OCI-LY7 (cell line): ENCODE measurements around the gene FAM53C. TPM values are rescaled to one million over a fixed set of nuclear protein-coding genes. Genes with fewer than 3 reads are reported as not detected.

Experiments used
- BruUV-seq: library from RNA; stranded (reverse); fragments of 400-500 nt; replicated peaks from 2 replicates; lab custom pipeline; 2021; lab: Mats Ljungman, UMichigan
- CTCF ChIA-PET: fragments of 300-600 bp; sonication (Branson Sonifier 250); formaldehyde crosslinking; loops from one replicate; lab custom pipeline; 2022; ENCODE audit warnings: antibody characterized with exemption; ENCODE audit not compliant: unreplicated experiment; lab: Charles Lee
- POLR2A ChIA-PET: fragments of 300-600 bp; sonication (Branson Sonifier 250); formaldehyde crosslinking; loops from one replicate; lab custom pipeline; 2022; ENCODE audit warnings: antibody characterized with exemption; lab: Charles Lee
- DNase-seq: peaks from one replicate; pipeline ENCODE4 v3.0.0-alpha.2; 2015; ENCODE audit warnings: low spot score
- H2AFZ ChIP-seq: fragments of 200-600 bp; sonication (generic), shearing (Covaris generic); 2 replicates; pipeline ENCODE4 v1.6.1; 2014; ENCODE audit warnings: mild to moderate bottlenecking, antibody characterized with exemption, low read length, moderate library complexity
- H3K27ac ChIP-seq: fragments of 200-600 bp; sonication (generic); 2 replicates; pipeline ENCODE4 v1.5.1; 2014; ENCODE audit warnings: mixed run types, low read depth, mild to moderate bottlenecking, moderate library complexity, low read length, inconsistent platforms; ENCODE audit not compliant: poor library complexity, severe bottlenecking
- H3K36me3 ChIP-seq: fragments of 200-600 bp; sonication (generic); 2 replicates; pipeline ENCODE4 v1.6.1; 2014; ENCODE audit warnings: mild to moderate bottlenecking, antibody characterized with exemption, low read length, moderate library complexity, mixed read lengths; ENCODE audit not compliant: insufficient read depth
- H3K4me1 ChIP-seq: fragments of 200-600 bp; sonication (generic); 2 replicates; pipeline ENCODE4 v1.5.1; 2014; ENCODE audit warnings: mild to moderate bottlenecking, low read length; ENCODE audit not compliant: insufficient read depth, poor library complexity, severe bottlenecking
- H3K4me2 ChIP-seq: fragments of 200-600 bp; sonication (generic); 2 replicates; pipeline ENCODE4 v1.6.1; 2014; ENCODE audit warnings: mild to moderate bottlenecking, low read length
- H3K4me3 ChIP-seq: fragments of 200-600 bp; sonication (generic); 2 replicates; pipeline ENCODE4 v1.5.1; 2014; ENCODE audit warnings: mild to moderate bottlenecking, low read depth, low read length; ENCODE audit not compliant: poor library complexity, severe bottlenecking
- H3K79me2 ChIP-seq: fragments of 200-600 bp; sonication (generic); 2 replicates; pipeline ENCODE4 v1.6.1; 2016; ENCODE audit warnings: low read depth, mild to moderate bottlenecking, low read length, moderate library complexity, mixed read lengths; ENCODE audit not compliant: insufficient read depth
- H3K9me2 ChIP-seq: fragments of 200-600 bp; sonication (generic); 2 replicates; pipeline ENCODE4 v1.6.1; 2016; ENCODE audit warnings: mild to moderate bottlenecking, low read length, mixed read lengths; ENCODE audit not compliant: insufficient read depth
- H3K9me3 ChIP-seq: fragments of 200-600 bp; sonication (generic); 2 replicates; pipeline ENCODE4 v1.6.1; 2014; ENCODE audit warnings: mild to moderate bottlenecking, mixed run types, low read length, mixed read lengths
- H4K20me1 ChIP-seq: fragments of 200-600 bp; sonication (generic); 2 replicates; pipeline ENCODE4 v1.6.1; 2014; ENCODE audit warnings: mild to moderate bottlenecking, antibody characterized with exemption, low read length, moderate library complexity, mixed read lengths; ENCODE audit not compliant: insufficient read depth
- CTCF ChIP-seq: fragments of 200-600 bp; sonication (generic); conservative IDR thresholded peaks from 2 replicates; pipeline ENCODE4 v1.5.1; 2014; ENCODE audit warnings: mild to moderate bottlenecking, antibody characterized with exemption, low read length, moderate library complexity, mixed read lengths
- EZH2phosphoT487 ChIP-seq: fragments of 200-600 bp; sonication (generic); IDR thresholded peaks from 2 replicates; pipeline ENCODE4 v1.6.1; 2018; ENCODE audit warnings: low read depth, borderline replicate concordance, mild to moderate bottlenecking, mixed run types, antibody characterized with exemption, low read length, moderate library complexity, mixed read lengths
- intact Hi-C: fragments of 100-400 bp; cut with micrococcal nuclease; formaldehyde crosslinking; loops from one replicate; pipeline ENCODE4 v1.10.0; 2022; ENCODE audit not compliant: unreplicated experiment
- total RNA-seq, 2 experiments: library from RNA; depleted of rRNA in 1 of 2; stranded (reverse); fragments of >200 nt in 1 of 2; shearing (Covaris generic) in 1 of 2; gene quantifications; 2 replicates each; pipeline ENCODE4 v1.2.3, GENCODE V29; 2014 to 2022

Gene FAM53C
- total RNA-seq, 2 experiments from 2014 or later = 42.3 to 46.5 TPM

GRCh38 chr5:138331449-138332368 lies 6.4 kb upstream of the FAM53C start, which contains the start of gene CDC25C:
TSS of gene CDC25C (minus strand) at chr5:138331804. CDS start at chr5:138331180, 624 bp downstream.
- Histone ChIP-seq H3K9me3 (no peaks in the 10 kb centered on the region), H3K27ac (peak within 1 kb of the TSS; percentile 54), H3K9me2 (no peaks in the 10 kb centered on the region), H3K4me3 (peak within 1 kb of the TSS; percentile 83), H2AFZ (peak within 1 kb of the TSS; percentile 97), H3K4me2 (peak within 1 kb of the TSS; percentile 96), H4K20me1 (no peaks in the 10 kb centered on the region), H3K36me3 (peaks cover 11% of the 10 kb centered on the region; the same call in 1 of the 2 replicates), H3K79me2 (peaks cover 13% of the 10 kb centered on the region; the same call in 1 of the 2 replicates), H3K4me1 (peaks cover 19% of the 10 kb centered on the region)
- TF ChIP-seq CTCF (no peak), EZH2phosphoT487 (no peak)
- POLR2A ChIA-PET = interaction anchor here (0.6 to 2.9 kb wide), 10 partner anchors 9 to 165 kb away, joined by 3 to 18 read pairs (median 4); no protein-coding TSS in a partner anchor
- DNase-seq = peak; percentile 99
- BruUV-seq = no TSS peak
- intact Hi-C loops = loop anchor here (5.0 kb wide), 2 partner anchors 119 to 299 kb away; partner anchors contain the start of genes CDC23 and FAM13B
- CTCF ChIA-PET = interaction anchor here (0.6 to 1.3 kb wide), 7 partner anchors 9 to 313 kb away, joined by 3 to 8 read pairs (median 3); partner anchors contain the start of gene KDM3B

GRCh38 chr5:138334867-138335447 lies 3.1 kb upstream of the FAM53C start:
- intact Hi-C loops = loop anchor here (5.0 kb wide), 4 partner anchors 123 to 303 kb away; partner anchors contain the start of genes BRD8, CDC23, ETF1 and FAM13B
- no peak overlapping the region for H3K27ac ChIP-seq
- H3K36me3 ChIP-seq = peaks cover under 1% of the 10 kb centered on the region; the same call in 1 of the 2 replicates
- CTCF ChIA-PET = interaction anchor here (0.8 kb wide), 1 partner anchor 17 kb away, joined by 3 read pairs; no protein-coding TSS in a partner anchor
- no peak for DNase-seq
- H3K79me2 ChIP-seq = peaks cover 30% of the 10 kb centered on the region; the same call in 1 of the 2 replicates
- TF ChIP-seq CTCF = no peak
- TF ChIP-seq EZH2phosphoT487 = no peak
- H2AFZ ChIP-seq = no peak overlapping the region
- POLR2A ChIA-PET = no interaction called here
- H3K4me1 ChIP-seq = peaks cover 34% of the 10 kb centered on the region
- BruUV-seq = no TSS peak
- no peaks in the 10 kb centered on the region for H3K9me2 ChIP-seq
- no peak overlapping the region for H3K4me3 ChIP-seq
- no peaks in the 10 kb centered on the region for H3K9me3 ChIP-seq
- no peak overlapping the region for H3K4me2 ChIP-seq
- peaks cover 5% of the 10 kb centered on the region; the same call in 1 of the 2 replicates for H4K20me1 ChIP-seq
